AG09319 (cell line): ENCODE data around the gene CARNS1.

Experiments used
- DNase-seq: peaks from one replicate; pipeline ENCODE4 v3.0.0-alpha.2; 2010; ENCODE audit warnings: low read depth; ENCODE audit errors: extremely low read depth
- CTCF ChIP-seq: IDR thresholded peaks from 2 replicates; pipeline ENCODE4 v1.5.1; 2011; ENCODE audit warnings: low read depth, mild to moderate bottlenecking, inconsistent platforms, low read length, moderate library complexity

CARNS1 gene

GRCh38 chr11:67373648-67374570 is 41.6 kb upstream of the CARNS1 start:
- peak; percentile 91 for DNase-seq
- TF ChIP-seq CTCF: peak; percentile 49

GRCh38 chr11:67374571-67375281 is 40.8 kb upstream of the CARNS1 start:
- no peak for DNase-seq
- TF ChIP-seq CTCF: no peak

- no peak for DNase-seq
- no peak for TF ChIP-seq CTCF
These were observed 40.0 kb upstream of the CARNS1 start for GRCh38 chr11:67375320-67376055.

GRCh38 chr11:67376063-67376820 is 39.2 kb upstream of the CARNS1 start:
- DNase-seq: no peak
- TF ChIP-seq CTCF: no peak

GRCh38 chr11:67376873-67377808 is 38.3 kb upstream of the CARNS1 start:
- DNase-seq: no peak
- no peak for TF ChIP-seq CTCF

- no peak for TF ChIP-seq CTCF
- no peak for DNase-seq
These were observed 36.9 kb upstream of the CARNS1 start for GRCh38 chr11:67378544-67378943.
